Prostate gland (tissue), 2 donors: ENCODE measurements around the gene UTP25. TPM values are rescaled to one million over a fixed set of nuclear protein-coding genes. Genes with fewer than 3 reads are reported as not detected.
"Not testable (repeated sequence)": the region's sequence is repeated elsewhere in the genome, so short reads cannot be mapped to it uniquely, and the experiment has no call there.

Source experiments
- DNase-seq: peaks from one replicate; pipeline ENCODE4 v3.0.0-alpha.2; 2019; ENCODE audit warnings: low spot score
- H3K27ac ChIP-seq, 2 donors: fragments of 200-600 bp; sonication (generic); 2 replicates each; pipeline ENCODE4 v1.5.1; 2017 to 2019
- H3K27me3 ChIP-seq: fragments of 200-600 bp; sonication (generic); replicated peaks from 2 replicates; pipeline ENCODE4 v1.5.1; 2019; ENCODE audit not compliant: insufficient read depth
- H3K36me3 ChIP-seq, 2 donors: fragments of 200-600 bp; sonication (generic); 1 replicate in 1 of 2; 2 replicates in 1 of 2; pipeline versions ENCODE4 v1.5.1 to v1.8.1; 2017 to 2019
- H3K4me1 ChIP-seq: fragments of 200-600 bp; sonication (generic); replicated peaks from 2 replicates; pipeline ENCODE4 v1.5.1; 2019
- H3K4me3 ChIP-seq, 2 donors: fragments of 200-600 bp; sonication (generic); 2 replicates each; pipeline ENCODE4 v1.5.1; 2017 to 2019
- H3K9me3 ChIP-seq: fragments of 200-600 bp; sonication (generic); 2 replicates; pipeline ENCODE4 v1.5.1; 2017
- POLR2A ChIP-seq: fragments of 450-650 bp; IDR thresholded peaks from one replicate; pipeline ENCODE4 v1.6.1; 2016; ENCODE audit warnings: antibody characterized with exemption, mild to moderate bottlenecking
- POLR2AphosphoS5 ChIP-seq: sonication (generic); formaldehyde crosslinking; IDR thresholded peaks from one replicate; pipeline ENCODE4 v1.6.1; 2017; ENCODE audit warnings: antibody characterized with exemption
- WGBS: methylation state at CpG from one replicate; pipeline ENCODE4 v1.1.5; 2018; 5-methylcytosine and 5-hydroxymethylcytosine counted together
- intact Hi-C: fragments of 100-400 bp; cut with DNase I; formaldehyde crosslinking; loops from one replicate; pipeline ENCODE4 v1.14.2; 2022
- total RNA-seq, 2 donors: library from RNA; depleted of rRNA; stranded (reverse); fragments of >200 nt; gene quantifications; one replicate each; pipeline ENCODE4 v1.1.0, GENCODE V29; 2016
- TF ChIP-seq, protein P1 (sequence below), 4 experiments: fragments of 200-600 bp in 2 of 4; fragments of 450-650 bp in 2 of 4; sonication (generic) in 2 of 4; IDR thresholded peaks; 1 replicate in 3 of 4; 2 replicates in 1 of 4; pipeline ENCODE4 v1.5.1; 2016 to 2019; ENCODE audit warnings: antibody characterized with exemption in 4 of 4, mild to moderate bottlenecking in 2 of 4, moderate library complexity in 2 of 4

Gene UTP25
- total RNA-seq, 2 donors from 2014 or later = 6.0 to 8.1 TPM

DNA sequence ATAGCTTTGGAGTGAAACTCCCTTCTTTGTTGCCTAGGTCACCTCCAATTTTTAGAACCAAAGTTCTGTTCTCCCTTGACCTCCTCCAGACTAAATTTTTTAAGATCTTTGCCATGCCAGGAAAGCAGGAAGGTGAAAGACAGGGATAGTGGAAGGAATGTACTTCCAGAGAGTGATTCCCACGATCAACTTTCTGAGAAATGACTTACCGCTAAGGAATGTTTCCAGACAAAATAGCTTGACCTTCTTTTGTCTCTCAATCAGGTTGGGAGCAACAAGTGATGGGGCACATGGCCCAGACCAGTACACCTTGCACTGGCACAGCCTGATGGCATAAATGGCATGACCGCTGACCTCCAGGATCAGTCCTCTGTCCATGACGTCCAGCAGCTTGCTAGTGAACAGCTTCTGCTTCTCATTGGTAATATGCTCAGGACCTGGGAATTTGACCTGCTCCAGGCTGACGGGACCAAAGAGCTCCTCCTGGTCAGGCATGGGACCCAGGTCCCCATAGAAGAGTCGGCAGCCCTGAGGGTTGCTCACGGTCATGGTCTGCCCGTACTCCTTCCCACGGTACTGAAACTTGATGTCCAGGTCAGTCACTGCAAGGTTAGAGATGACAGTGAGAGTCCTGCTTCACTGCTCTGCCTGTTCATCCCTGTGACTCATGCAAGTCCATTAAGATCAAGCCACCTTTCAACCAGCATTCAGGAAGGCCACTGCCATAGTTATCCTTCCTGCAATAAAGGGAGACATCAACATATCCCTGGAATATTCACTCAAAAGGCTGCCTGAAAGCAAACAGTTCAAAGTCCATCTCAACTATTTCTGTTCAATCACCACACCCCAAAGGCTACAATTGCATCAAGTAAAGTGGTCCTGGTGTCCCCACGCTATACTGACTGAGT, 37.2 kb upstream of the UTP25 start:
- WGBS = 92% methylated on average over 10 of the region's 10 CpGs
- TF ChIP-seq POLR2AphosphoS5 (no peak), POLR2A (no peak)
- intact Hi-C loops = no loop called here
- no peak for DNase-seq
- Histone ChIP-seq H3K36me3 (no peaks in the 10 kb centered on the region), H3K4me3 (no peak overlapping the region), H3K4me1 (peaks cover 18% of the 10 kb centered on the region), H3K27ac (peak overlapping the region in 1 of 2 donors; percentile 88), H3K9me3 (no peaks in the 10 kb centered on the region), H3K27me3 (no peaks in the 10 kb centered on the region)

DNA sequence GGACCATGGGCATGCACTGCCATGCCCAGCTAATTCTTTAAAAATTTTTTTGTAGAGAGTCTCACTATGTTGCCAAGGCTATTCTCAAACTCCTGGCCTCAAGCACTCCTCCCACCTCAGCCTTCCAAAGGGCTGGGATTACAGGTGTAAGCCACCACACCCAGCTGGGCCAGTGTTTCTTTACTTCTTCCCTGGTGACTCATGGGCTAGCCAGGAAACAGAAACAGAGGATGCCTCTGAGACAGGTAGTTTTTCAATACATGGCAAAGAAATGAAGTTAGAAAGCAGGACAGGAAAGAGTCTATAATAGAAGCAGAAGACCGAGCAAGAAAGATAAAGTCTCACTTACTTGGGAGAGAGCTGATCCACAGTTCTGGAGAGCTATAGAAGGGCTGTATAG, 35.9 kb upstream of the UTP25 start:
- intact Hi-C loops = no loop called here
- Histone ChIP-seq H3K27me3 (no peaks in the 10 kb centered on the region), H3K4me3 (no peak overlapping the region), H3K9me3 (no peaks in the 10 kb centered on the region), H3K36me3 (peaks cover 0 to 4% of the 10 kb centered on the region in 2 donors), H3K27ac (peak overlapping the region in 1 of 2 donors; percentile 29), H3K4me1 (peaks cover 12% of the 10 kb centered on the region)
- DNase-seq = no peak
- 90% methylated on average over 1 of the region's 1 CpG for WGBS
- TF ChIP-seq, protein P1, sequence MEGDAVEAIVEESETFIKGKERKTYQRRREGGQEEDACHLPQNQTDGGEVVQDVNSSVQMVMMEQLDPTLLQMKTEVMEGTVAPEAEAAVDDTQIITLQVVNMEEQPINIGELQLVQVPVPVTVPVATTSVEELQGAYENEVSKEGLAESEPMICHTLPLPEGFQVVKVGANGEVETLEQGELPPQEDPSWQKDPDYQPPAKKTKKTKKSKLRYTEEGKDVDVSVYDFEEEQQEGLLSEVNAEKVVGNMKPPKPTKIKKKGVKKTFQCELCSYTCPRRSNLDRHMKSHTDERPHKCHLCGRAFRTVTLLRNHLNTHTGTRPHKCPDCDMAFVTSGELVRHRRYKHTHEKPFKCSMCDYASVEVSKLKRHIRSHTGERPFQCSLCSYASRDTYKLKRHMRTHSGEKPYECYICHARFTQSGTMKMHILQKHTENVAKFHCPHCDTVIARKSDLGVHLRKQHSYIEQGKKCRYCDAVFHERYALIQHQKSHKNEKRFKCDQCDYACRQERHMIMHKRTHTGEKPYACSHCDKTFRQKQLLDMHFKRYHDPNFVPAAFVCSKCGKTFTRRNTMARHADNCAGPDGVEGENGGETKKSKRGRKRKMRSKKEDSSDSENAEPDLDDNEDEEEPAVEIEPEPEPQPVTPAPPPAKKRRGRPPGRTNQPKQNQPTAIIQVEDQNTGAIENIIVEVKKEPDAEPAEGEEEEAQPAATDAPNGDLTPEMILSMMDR (IDR thresholded peaks at IDR 0.05) = no peak
- no peak for TF ChIP-seq POLR2AphosphoS5
- TF ChIP-seq POLR2A = no peak

DNA sequence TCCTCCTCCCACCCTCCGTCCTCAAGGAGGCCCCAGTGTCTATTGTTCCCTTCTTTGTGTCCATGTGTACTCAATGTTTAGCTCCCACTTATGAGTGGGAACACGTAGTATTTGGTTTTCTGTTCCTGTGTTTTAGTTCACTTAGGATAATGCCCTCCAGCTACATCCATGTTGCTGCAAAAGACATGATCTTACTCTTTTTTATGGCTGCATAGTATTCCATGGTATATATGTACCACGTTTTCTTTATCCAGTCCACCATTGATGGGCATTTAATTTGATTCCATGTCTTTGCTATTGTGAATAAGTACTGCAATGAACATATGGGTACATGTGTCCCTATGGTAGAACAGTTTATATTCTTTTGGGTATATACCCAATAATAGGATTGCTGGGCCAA, 34.1 kb upstream of the UTP25 start:
- H3K4me1 ChIP-seq, intact Hi-C loops, DNase-seq, H3K27ac ChIP-seq, H3K36me3 ChIP-seq, H3K4me3 ChIP-seq, H3K27me3 ChIP-seq, H3K9me3 ChIP-seq: not testable (repeated sequence)
- WGBS = 93% methylated on average over 3 of the region's 3 CpGs

DNA sequence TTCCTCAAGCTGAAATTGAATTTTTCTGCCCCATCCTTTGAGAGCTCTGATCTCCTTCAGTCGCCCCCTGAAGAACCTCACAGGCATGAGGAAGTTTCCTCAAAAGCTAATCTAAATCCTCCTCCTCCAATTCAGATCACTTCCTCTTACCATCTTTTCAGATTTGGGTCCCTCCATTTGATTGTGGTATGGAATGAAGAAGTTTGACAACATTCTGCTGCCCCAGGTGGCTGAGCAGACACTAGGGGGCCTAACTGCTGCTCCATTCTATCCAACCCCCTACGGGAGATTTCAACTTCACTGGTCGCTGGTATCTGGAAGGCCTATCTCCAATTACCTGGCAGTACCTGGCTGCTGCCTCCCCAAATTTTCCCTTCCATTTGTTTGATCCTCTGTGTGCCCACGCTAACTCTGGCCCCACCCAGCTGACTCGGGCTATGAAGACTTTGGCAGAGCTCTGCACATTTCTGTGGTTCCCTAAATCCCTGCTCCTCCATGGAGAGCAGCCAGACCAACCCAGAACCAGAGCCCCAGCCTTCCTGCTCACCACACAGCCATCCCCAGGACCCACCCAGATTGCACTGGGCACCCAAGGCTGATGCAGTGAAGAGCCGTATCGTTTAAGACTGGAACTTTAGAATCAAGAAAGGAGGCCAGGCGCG, 29.7 kb upstream of the UTP25 start:
- no peaks in the 10 kb centered on the region for H3K9me3 ChIP-seq
- DNase-seq = peak; percentile 29
- H3K4me3 ChIP-seq = no peak overlapping the region
- WGBS = 60% methylated on average over 9 of the region's 9 CpGs
- intact Hi-C loops = no loop called here
- peaks cover 4% of the 10 kb centered on the region for H3K4me1 ChIP-seq
- TF ChIP-seq POLR2A (no peak), POLR2AphosphoS5 (no peak)
- TF ChIP-seq, protein P1 (IDR thresholded peaks at IDR 0.05) = no peak
- peak overlapping the region; percentile 28 to 54 for H3K27ac ChIP-seq
- peaks cover 0 to 4% of the 10 kb centered on the region in 2 donors for H3K36me3 ChIP-seq
- no peaks in the 10 kb centered on the region for H3K27me3 ChIP-seq

DNA sequence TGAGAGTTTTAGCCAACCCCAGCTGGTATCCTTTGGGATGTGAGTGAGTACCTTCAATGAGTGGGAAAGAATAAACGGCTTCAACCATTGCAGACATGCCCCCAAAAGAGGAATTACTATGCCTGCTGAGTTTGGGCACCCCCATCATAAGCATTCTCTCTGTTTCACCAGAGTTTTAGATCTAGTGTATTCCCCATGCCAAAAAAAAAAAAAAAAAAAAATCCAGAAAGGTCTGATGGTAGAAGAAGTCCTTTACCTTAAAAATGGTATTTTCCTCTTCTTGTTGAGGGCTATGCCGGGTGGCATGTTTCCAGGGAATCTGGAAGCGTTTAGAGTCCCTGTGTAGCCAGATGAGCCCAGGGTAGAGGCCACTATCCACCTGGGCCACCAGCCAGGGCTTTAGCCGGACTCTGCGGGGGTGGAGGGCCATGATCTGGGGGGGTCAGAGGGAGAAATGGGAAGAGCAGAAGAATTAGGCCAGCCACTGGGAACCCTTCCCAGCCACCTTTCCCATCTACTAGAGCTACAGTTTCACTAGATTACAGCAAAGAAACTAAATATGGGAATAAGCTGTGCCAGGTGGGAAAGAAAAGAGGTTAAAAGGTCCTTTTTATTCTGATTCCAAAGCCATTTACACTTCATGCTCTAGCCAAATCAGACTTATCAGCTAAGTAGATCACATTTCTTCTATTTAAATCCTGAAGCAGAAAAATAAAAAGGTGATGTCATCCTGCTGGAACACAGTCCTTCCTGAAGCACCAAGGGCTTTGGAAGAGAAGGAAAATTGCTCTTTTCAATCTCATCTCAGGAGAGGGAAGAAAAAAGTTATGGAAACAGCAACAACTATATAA, 26.6 kb upstream of the UTP25 start:
- no peak for DNase-seq
- peak overlapping the region; percentile 92 to 96 for H3K27ac ChIP-seq
- intact Hi-C loops = no loop called here
- H3K9me3 ChIP-seq = no peaks in the 10 kb centered on the region
- H3K27me3 ChIP-seq = no peaks in the 10 kb centered on the region
- H3K4me3 ChIP-seq = peak overlapping the region in 1 of 2 donors; percentile 51
- WGBS = 27% methylated on average over 5 of the region's 5 CpGs
- H3K4me1 ChIP-seq = peaks cover 4% of the 10 kb centered on the region
- peaks cover 0 to under 1% of the 10 kb centered on the region in 2 donors for H3K36me3 ChIP-seq
- TF ChIP-seq POLR2AphosphoS5 (no peak), POLR2A (no peak)
- TF ChIP-seq, protein P1 (IDR thresholded peaks at IDR 0.05) = no peak
